Midbrain (tissue), 1 donor: ENCODE results near the gene UBE3C.
"Not testable (repeated sequence)": the region's sequence is repeated elsewhere in the genome, so short reads cannot be mapped to it uniquely, and the experiment has no call there.

Experiments used
- DNase-seq: peaks from one replicate; lab custom pipeline; 2025; lab: John Stamatoyannopoulos, UW

Gene UBE3C

DNA sequence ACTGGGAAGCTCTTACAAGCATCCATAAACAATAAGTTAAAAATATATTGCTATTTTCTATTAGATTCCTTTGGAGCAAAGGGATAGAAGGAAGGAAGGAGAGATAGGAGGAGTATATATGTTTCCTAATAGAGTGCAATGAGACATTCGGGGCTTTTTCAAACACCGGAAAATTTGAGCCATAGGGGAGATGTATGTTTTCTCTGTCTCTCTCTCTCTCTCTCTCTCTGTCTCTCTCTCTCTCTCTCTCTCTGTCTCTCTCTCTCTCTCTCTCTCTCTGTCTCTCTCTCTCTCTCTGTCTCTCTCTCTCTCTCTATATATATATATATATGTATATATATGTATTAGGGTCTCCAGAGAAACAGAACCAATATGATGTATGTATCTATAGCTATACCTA is 7.9 kb upstream of the UBE3C start:
- DNase-seq = not testable (repeated sequence)

DNA sequence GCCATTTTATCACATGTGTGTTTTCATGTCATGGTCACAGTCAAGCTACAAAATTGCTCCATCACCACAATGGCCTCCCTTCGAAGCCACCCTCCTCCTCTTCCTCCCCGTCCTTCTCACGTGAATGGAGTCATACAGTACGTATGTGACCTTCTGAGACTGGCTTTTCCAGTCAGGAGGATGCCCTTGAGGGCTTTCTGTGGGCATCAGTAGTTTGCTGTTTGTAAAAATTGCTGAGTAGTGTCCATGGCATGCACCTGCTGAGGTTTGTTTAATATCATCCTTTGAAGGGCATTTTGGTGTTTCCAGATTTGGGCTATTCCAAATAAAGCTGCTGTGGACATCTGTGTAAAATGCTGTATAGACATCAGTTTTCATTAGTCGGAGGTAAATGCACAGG is 5.9 kb upstream of the UBE3C start:
- DNase-seq = no peak

DNA sequence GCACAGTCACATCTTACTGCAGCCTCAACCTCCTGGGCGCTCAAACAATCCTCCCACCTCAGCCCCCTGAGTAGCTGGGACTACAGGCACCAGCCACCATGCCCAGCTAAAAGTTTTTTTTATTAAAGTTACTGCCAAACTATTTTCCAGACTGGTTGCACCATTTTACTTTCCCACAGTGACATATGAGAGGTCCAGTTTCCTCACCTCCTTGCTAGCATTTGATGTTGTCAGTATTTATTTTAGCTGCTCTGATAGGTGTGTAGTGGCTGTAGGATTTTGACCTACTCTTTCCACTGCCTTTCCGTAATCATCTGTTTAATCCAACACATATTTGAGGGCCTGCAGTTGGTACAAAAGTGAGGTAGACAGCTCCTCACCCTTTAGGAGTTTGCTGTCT is 5.4 kb upstream of the UBE3C start:
- no peak for DNase-seq

DNA sequence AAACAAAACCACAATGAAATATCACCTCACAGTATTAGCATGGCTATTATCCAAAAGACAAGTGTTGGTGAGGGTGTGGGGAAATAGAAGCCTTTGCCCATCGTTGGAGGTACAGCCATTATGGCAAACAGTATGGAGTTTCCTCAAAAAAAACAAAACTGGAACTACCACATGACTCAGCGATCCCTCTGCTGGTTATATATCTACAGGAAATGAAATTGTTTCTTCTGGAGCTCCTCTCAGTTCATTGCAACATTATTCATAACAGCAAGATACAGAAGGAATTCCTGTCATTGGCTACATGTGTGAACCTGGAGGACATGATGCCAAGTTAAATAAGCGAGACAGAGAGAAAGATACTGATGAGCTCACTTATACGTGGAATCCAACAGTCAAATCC is 2.4 kb upstream of the UBE3C start:
- DNase-seq = no peak

DNA sequence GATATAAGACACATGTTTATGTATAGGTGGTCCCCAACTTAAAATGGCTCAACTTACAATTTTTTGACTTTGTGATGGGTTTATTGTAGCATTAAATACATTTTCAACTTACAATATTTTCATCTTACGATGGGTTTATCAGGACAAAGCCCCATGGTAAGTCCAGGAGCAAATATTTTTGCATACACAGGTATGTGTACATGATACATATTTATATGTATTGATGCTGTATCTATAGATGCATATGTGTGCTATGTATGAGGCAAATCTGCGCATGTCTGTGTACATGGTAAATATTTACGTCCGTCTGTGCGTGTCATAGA is 664 bp upstream of the UBE3C start:
- DNase-seq = no peak

DNA sequence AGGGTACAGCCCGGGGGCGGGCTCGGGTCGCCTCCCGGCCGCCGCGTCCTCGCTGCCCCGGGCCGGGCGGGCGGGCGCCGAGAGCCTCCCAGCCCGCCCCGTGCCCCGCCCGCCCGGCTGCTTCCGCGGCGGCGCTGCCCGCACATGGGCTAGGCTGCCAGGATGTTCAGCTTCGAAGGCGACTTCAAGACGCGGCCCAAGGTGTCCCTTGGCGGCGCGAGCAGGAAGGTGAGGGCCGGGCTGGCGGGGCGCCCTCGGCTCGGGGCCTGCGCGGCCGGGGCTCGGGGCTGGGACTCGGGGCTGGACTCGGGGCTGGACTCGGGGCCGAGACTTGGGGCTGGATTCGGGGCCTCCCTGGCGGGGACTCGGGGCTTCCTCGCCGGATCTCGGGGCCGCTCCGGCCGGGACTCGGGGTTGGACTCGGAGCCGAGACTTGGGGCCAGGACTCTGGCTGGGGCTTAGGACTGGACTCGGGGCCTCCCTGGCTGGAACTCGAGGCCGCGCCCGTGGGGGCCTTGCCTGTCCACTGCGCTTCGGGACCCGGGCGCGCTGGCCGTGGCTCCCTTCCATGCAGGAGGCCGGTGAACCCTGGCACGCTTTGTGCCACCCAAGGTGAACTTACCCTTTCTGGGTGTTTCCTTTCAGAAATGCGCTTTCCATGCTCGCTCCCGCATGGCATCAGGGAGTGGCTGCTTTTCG is 534 bp downstream of the UBE3C start:
- DNase-seq = no peak

DNA sequence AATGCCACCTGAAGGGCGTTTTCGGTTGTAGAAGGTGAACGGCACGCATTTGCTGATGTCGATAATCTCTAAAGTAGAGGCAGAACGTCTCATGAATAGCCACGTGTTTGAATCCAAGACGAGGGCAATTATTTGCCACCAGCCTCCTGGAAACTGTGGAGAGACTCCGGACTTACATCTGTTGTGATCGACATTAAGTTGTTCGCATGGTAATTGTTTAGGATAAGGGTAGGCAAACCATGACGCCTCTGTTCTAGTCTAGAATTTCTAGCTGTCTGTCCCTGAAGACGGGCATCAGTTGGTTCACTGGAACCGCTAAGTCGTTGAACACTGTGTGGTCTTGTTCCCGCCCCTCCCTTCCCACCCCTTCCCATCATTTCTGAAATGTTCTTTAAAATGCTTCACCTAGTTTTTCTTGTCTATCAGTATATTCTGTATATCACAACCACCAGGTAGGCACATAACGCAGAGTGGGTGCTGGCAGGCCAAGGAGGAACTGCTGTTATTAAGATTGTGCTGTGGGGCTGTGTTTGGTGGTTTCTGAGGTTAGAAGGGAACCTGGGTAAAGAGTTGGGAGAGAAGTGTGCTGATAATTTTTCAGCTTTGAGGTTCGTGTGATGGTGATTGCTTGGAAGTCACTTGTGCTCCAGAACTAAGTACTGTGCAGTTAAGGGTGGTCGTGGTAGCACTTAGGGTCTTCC is 1.2 kb downstream of the UBE3C start:
- DNase-seq = no peak

DNA sequence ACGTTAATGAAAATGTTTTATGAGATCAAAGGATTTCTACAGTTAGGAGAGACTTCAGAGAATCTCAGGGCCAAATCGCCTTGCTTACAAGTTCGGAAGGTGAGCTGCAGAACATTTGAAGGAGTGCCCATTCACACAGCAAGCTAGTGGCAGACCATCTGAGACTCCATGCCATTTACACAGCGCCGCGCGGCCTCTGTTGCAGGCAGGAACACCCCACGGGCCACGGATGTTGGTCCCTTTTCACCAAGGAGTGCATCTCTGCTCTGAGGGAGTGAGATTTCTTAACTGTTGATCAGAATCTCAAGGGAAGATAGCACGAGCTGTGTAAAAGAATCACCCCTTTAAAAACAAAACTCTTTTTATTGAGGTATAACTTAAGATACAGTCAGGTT is 1.8 kb downstream of the UBE3C start:
- DNase-seq = no peak

DNA sequence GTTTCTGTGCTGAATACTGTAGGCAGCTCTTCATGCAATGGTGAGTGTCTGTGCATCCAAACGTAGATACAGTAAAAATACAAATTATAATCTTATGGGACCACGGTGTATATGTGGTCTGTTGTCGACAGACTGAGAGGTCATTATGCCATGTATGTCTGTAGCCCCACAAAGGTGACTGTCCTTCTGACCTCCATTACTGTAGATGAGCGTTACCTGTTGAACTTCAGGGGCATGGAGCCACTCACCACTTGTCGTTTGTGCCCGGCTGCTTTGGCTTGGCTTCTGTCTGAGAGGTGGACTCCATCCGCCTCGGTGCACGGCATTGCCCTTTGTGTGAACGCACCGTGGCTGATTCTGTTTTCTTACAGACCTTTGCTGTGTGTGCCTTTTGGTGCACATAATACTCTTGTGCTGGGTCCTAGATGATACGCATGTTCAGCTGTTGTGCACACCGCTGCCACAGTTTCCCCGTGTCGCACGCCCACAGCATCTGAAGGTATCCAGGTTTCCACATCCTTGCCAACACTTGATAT is 2.9 kb downstream of the UBE3C start:
- no peak for DNase-seq

DNA sequence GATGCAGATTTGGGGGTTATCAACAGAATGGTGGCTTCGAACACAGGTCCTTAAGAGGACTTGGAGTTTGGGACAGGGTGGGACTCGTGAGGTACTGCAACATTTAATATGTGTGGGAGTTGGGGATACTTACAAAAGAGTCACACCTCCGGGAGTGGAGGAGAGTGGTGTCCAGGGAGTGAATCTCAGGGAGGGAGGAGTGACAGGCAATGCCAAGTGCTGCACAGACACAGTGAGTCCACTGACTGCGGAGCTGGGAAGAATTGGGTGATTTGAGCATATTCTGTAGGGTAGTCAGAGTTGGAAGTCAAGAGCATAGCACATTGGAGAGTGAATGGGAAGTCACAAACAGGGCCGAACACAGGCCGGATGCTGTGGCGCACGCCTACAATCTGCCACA is 5.1 kb downstream of the UBE3C start:
- no peak for DNase-seq

DNA sequence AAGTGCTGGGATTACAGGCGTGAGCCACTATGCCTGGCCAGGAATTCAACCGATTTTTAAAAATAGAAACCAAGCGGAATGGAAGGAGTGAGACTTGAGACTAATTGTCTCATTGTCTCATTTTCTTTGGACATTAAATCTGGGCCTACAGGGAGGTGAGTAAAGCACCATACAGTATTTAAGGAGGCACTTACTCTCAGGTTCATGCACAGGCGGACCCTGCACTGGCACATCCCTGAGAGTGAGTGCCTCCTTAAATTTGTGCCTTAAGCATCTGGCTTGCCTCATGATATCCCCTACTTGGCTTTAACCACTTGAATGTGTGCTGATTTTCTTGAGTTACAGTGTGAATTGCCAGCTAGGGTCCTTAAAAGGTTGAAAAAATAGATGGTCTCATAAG is 10.6 kb downstream of the UBE3C start:
- no peak for DNase-seq

DNA sequence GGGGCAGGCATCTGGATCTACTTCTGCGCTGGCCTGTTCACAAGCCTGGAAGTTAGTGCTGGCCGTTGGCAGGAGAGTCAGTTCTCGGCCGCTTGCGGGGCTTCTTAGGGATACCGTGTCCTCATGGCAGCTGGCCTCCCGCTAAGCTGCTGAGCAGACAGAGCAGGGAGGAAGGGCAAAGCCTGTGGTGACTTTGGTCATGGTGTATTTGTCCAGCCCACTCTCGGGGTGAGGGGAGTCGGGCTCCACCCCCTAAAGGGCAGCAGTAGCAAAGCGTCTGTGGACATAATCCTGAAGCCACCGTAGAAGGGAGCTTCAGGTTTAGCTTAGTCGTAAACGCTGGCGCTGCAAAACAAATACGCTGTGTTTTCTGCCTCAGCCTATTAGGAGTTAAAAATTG is 12.2 kb downstream of the UBE3C start:
- peak; percentile 47 for DNase-seq

DNA sequence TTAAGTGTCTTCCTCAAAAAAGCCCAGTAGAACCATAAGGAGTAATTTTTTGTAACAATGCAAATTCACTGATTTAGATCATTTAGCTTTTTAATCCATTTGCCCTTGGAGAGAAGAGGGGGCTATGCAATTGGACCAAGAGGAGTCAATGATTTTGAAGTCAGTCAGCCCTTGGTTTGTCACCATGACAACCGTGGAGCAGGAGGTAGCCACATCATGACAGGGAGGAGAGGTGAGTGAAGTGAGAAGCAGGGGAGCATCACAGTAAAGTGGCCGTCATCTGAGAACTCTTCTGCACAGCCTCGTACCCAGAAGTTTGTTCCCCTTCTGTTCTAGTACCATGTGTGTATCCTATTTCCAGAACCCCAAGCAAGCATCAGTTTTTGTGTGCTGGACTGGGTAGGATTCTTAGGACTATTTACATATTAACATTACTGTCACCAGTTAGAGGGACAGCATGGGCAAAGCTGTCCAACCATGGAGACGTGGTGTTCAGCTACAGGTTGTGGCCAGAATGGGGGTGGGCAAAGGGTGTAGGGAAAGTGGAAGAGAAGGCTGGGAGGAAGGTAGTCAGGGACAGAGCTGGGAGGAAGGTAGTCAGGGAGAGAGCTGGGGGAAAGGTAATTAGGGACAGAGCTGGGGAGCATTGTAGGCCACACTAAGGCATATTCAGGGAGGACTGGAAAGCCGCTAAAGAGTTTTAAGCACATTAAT is 13.1 kb downstream of the UBE3C start:
- no peak for DNase-seq

DNA sequence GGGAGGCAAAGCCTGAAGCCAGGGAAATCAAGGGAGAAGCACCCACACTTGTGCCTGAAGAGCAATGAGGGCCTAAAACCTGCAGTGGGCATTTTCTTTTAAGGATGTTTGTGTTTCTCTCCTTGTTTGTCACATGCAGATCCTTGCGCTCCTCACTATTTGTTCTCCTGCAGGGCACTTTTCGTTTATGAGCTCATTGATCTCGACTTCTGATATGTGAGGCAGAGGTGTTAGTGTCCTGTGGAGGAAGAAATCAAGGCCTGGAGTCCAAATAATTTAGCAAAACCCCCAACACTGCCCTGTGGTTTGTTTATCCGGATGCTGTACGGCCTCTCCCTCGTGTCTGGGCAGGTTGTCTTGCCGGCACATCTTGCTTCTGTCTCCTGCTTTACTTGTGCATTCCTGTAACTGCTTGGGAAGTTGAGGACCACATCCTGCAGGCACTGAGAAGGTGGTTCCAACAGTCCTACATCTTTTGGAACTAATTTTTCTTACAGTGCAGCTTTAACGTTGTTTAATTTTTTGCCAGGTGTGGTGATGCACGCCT is 13.7 kb downstream of the UBE3C start:
- no peak for DNase-seq

DNA sequence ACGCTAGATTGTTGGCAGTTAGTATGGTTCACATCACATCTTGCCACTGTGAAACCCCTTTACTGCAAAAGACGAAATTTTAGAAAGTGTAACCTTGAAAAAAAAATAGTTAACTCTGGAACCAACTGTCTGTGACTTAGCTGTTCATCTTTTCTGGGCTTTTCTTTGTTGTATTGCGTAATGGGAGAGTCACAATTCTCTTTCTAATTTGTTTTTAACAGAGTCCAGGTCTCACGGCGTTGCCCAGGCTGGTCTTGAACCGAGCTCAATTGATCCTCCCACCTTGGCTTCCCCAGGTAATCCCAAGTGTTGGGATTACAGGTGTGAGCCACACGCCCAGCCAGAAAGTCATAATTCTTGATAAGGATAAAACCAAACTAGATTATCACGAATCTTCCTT is 14.5 kb downstream of the UBE3C start:
- DNase-seq = no peak

DNA sequence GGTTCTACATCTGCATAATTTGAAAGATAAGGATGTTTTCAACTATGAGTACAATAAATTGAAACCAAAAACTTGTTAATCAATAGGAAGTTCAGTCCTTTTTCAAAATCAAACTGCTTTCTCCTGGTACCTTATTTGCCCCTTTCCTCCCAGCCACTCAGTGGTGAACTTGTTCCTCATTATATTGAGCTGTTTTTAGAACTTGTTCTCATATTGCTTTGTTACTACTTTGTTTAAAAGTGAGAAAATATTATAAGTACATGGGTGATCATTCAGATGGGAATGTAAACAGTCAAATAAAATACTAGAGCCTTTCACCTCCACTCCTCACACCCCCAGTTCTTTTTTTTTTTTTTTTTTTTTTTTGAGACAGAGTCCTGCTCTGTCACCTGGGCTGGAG is 17.2 kb downstream of the UBE3C start:
- no peak for DNase-seq

DNA sequence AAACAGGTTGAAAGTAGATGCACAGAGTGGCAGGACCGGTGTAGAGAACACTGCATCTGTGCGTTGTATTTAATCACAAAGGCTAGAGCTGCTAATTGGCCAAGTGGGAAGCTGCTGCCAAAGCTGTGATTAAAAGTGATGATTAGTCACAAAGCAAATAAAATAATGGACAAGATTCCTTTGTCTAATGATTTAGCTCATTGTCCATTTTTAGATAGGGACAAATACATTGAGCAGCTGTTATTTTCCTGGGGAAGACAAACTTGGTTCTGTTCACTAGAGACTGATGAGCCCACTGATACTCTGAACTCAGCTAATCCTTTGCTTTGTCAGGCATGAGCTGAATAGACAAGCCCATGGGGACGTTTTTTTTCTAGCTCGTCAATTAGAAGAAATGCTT is 19.7 kb downstream of the UBE3C start:
- peak; percentile 58 for DNase-seq

DNA sequence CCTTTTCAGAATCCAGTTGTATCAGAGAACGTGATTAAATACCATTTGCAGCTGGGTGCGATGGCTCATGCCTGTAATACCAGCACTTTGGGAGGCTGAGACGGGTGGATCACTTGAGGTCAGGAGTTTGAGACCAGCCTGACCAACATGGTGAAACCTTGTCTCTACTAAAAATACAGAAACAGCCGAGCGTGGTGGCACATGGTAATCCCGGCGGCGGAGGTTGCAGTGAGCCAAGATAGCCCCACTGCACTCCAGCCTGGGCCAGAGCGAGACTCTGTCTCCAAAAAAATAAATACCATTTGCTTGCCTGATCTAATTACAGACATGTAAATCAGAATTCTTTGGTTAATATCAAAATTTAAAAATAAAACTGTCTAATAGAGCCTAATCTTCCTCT is 20.8 kb downstream of the UBE3C start:
- not testable (repeated sequence) for DNase-seq

DNA sequence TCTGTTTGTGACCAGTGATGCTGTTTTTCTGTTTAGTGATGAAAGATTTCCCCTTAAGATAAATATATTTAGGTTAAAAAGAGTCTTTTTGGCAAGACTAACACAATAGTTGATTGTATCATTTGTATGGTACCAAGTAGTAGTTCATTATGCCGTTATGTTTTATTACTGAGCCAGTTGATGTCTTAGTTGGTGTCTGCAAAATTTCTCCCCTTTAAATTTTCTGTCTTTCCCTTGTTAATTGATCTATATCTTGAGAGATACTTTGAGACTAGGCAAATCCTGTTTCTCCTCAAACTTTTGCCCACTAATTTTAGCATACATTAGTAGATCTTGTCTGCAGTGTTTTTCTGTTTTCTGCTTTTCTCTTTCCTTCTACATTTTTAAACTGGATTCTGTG is 21.7 kb downstream of the UBE3C start:
- no peak for DNase-seq

DNA sequence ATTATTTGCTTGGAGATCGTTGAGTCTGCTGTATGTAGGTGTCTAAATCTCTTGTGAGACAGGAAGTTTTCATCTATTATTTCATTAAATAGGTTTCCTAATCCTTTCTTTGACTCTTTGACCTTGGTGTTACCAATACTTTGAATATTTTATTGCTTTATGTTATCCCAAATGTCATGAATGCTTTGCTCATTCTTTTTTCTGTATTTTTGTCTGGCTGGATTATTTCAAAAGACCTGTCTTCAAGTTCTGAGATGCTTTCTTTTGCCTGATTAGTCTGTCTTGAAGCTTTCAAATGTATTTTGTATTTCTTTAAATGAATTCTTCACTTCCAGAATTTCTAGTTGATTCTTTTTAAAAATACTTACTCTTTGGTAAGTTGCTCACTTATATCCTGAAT is 27.3 kb downstream of the UBE3C start:
- no peak for DNase-seq

DNA sequence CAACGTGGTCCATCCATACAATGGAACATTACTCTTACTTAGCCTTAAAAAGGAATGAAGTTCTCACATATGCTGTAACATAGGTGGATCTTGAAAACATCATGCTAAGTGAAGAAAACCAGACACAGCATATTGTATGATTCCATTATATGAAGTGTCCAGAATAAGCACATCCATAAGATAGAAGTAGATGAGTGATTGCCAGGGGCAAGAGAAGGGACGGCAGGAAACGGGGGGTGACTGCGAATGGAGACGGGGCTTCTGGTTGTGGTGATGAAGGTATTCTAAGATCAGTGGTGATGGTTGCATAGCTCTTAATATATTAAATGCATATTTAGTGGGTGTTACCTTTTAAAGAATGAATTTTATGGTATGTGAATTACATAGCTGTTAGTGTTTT is 29.8 kb downstream of the UBE3C start:
- DNase-seq = no peak

DNA sequence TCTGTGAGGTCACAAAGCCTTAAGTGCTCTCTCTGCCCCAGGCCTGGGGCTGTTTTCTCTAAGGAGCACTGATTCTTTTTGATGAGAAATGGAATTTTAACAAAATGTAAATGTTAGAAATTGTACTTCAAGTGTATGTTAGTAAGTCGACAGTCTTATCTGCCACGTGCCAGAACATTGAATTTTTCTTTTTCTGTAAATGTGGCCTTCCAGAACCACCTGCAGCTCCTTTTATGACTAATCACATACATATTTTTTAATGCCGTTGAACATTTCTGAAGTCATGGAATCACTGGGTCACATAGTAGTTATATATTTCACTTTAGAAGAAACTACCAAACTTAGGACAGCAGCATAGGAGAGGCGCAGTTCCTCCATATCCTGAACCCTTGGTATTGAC is 38.0 kb downstream of the UBE3C start:
- DNase-seq = no peak
